ENCODE data around the gene SLC25A18.
A peak's percentile ranks its signal among the peaks of the same experiment; 100 is the strongest.
"Not testable (repeated sequence)": the region's sequence is repeated elsewhere in the genome, so short reads cannot be mapped to it uniquely, and the experiment has no call there.

Gene SLC25A18

DNA sequence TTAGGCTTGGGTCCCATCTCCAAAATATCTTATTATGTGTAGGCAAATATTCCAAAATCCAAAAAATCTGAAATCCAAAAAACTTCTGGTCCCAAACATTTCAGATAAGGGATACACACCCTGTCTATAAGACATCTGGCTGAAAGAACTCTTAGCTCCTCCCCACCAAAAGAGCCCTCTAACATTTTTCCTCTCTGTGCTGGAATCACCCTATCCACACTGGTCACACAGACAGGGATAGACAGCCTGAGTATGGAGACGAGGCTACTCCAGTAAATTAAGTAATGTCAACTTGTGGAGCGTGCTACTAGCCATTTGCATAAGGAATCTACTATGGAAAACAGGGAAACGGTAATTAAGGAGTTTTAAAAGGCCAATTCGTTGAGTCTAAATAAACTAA, 40.4 kb downstream of the SLC25A18 start:
- DNase-seq (ENCODE audit: extremely low read depth in 1 of 2, low read depth in 1 of 2), result no peak

DNA sequence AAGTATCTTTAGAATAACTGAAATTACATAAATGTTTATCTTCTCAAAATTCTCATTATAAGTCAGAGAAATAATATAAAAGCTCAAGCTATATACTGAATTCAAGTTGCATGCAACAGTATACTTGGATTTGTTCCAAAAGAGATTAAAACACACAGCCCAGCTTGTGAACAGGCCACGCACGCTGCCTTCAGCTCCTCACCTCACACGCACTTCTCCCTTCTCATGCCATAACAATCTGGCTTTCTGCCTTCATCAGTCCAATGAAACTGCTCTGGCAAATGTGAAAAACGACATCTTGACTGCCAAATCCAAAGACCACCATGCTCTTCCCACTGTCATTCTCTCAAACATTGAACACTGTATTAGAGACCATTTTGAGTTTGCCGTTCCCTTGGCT, 43.2 kb downstream of the SLC25A18 start:
- no peak for DNase-seq (ENCODE audit: extremely low read depth in 1 of 2, low read depth in 1 of 2)

GRCh38 chr22:17607891-17608521, 44.7 kb downstream of the SLC25A18 start:
- no peak for DNase-seq (ENCODE audit: extremely low read depth in 1 of 2, low read depth in 1 of 2)

DNA sequence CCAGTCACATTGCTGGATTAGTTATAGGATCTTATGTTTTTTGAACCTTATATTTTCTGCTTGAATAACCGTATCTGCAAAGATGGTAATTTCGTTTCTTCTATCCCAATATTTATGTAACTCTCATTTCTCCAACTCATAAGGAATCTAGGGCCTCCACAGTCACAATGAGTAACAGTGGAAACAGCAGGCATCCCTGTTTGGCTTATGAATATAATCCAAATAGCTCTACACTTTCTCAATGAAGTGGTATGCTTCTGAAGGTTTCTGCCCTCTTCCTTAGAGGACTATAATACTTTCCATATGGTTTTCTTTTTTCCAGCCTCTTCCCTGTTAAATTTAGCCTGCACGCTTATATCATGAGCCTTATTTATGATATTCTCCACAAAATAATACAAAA, 48.8 kb downstream of the SLC25A18 start:
- no peak for DNase-seq (ENCODE audit: extremely low read depth in 1 of 2, low read depth in 1 of 2)

GRCh38 chr22:17613280-17613679, 50.0 kb downstream of the SLC25A18 start:
- DNase-seq (ENCODE audit: extremely low read depth in 1 of 2, low read depth in 1 of 2), result no peak

DNA sequence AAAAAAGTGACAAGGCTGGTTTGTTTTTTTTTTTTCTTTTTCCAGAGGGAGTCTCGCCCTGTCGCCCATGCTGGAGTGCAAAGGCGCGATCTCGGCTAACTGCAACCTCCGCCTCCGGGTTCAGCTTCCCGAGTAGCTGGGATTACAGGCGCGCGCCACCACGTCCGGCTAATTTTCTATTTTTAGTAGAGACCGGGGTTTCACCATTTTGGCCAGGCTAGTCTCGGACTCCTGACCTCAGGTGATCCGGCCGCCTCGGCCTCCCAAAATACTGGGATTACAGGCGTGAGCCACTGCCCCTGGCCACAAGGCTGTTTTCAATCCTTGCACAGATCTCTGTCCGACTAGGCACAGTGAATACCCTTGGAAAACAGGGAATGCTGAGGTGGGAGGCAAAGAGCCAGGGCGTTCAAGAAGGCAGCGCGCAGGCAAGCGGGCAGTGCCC, 64.7 kb downstream of the SLC25A18 start:
- DNase-seq (ENCODE audit: extremely low read depth in 1 of 2, low read depth in 1 of 2), result no peak

DNA sequence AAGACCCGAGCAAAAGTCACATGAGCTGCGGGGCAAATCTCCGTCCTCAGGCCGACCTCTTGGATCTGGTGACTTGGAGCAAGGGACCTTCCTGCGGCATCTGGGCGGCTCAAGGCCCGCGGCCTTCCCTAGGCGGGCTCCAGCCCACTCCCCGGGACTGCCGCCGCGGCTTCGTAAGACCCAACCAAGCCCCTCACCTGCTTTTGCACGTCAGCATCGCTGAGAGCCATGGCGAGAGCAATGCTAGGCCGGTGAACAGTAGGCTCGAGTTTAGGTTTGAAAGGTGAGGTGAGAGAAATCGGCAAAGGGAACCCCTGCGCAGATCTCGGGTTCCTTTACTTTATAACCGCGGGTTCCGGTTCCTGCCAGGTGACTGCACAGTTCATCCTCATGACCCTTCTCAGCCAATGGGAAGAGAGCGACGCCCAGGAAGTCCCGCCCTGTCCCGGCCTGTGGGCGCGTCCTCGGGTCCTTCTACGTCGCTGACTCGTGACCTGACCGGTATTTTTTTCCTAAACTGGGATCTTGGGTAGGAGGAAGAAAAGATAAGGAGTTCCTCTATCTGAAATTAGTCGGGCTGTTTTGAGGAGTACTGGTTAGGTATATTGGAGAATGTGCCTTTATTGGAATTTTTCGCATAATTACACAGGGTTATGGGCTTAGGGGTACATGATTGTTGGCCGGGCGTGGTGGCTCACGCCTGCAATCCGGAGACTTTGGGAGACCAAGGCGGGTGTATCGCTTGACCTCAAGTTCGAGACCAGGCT, 65.3 kb downstream of the SLC25A18 start, which contains the start of gene ATP6V1E1:
Gene ATP6V1E1, minus strand, starts transcription at position 344 of the 767 bp plus-strand sequence. Its CDS starts 114 bp downstream, at position 230.
- DNase-seq (ENCODE audit: extremely low read depth in 1 of 2, low read depth in 1 of 2), result peak; percentile 77 to 89

GRCh38 chr22:17629173-17629489, 65.8 kb downstream of the SLC25A18 start:
- no peak for DNase-seq (ENCODE audit: extremely low read depth in 1 of 2, low read depth in 1 of 2)

DNA sequence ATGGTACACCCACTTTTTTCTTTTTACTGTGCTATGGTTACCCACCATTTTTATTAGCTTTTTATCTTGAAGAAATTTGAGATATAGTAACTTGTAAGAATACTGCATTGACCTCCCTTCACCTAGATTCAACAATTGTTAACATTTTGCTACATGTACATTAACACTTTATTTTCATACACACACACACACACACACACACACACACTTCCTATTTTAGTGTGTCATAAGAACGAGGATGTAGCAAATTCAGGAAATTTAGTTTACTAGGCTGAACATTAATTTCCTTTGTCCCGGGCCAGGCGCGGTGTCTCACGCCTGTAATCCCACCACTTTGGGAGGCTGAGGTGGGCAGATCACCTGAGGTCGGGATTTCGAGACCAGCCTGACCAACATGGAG, 66.3 kb downstream of the SLC25A18 start:
- no peak for DNase-seq (ENCODE audit: extremely low read depth in 1 of 2, low read depth in 1 of 2)

DNA sequence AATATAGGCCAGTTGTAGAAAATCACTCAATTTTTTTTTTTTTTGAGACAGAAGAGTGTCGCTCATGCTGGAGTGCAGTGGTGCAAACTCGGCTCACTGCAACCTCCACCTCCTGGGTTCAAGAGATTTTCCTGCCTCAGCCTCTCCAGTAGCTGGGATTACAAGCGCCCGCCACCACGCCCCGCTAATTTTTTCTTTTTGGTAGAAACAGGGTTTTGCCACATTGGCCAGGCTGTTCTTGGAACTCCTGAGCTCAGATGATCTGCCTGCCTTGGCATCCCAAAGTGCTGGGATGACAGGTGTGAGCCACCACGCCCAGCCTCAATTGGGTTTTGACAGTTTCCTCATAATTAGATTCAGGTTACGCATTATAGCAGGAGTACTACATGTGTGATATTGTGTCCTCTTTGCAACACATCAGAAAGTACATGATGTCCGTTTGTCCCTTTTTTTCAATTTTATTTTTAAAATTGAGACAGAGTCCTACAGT, 67.8 kb downstream of the SLC25A18 start:
- no peak for DNase-seq (ENCODE audit: extremely low read depth in 1 of 2, low read depth in 1 of 2)

DNA sequence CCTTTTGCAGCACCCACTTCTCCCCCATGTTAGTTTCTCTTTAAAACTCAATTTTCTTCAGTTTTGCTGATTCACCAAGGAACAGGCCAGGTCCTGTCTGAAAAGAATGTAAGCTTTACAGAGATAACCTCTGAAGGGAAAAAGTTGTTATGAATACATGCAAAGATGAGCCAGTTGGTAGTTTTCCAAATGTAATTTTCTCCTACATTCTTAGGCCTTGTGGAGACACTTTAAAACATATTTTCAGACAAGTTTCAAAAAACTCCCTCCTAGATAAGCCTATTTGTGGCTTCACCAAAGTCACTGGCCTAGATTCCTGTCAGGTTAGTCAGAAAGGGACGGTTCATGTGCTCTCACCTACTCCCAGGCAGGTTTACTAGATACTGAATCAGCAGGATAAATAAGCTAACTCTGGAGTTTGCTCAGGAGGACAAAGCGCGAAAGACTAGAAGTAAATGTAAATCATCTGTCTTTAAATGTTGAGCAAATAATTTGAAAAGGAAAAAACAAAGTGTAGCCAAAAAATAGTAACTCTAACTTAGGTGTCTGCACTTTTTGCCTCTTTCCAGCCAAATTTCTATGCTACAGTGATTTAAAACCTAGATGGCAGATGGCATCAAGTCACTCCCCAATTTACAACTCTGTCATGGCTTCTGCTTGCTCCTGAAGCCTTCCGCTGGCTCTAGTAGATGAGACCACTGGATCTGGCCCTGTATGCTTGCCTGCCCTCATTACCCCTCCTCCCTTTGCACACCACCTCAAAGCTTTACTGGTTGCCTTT, 70.1 kb downstream of the SLC25A18 start:
- DNase-seq (ENCODE audit: extremely low read depth in 1 of 2, low read depth in 1 of 2), result no peak

DNA sequence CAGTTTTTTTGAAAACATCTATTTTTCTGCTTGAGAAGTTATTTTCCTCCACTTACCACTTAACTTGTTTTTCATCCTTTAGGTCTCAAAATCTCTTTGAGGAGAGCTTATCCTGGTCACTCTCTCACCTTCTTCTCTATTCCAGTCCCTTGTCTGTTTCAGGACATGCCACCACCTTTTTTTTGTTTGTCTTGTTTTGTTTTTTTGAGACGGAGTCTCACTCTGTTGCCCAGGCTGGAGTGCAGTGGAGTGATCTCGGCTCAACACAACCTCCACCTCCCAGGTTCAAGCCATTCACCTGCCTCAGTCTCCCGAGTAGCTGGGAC, 70.7 kb downstream of the SLC25A18 start:
- no peak for DNase-seq (ENCODE audit: extremely low read depth in 1 of 2, low read depth in 1 of 2)

DNA sequence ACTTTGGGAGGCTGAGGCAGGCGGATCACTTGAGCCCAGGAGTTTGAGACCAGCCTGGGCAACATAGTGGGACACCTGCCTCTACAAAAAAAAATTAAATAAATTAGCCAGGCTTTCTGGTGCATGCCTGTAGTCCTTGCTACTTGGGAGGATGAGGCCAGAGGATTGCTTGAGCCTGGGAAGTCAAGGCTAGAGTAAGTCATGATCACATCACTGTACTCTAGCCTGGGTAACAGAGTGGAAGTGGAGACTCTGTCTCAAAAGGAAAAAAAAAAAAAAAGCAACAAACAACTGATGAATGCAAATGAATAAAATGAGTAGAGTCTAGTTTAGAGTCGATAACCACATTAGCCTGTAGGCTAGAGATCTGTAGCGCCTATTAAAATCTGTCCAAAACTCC, 71.4 kb downstream of the SLC25A18 start:
- no peak for DNase-seq (ENCODE audit: extremely low read depth in 1 of 2, low read depth in 1 of 2)

- DNase-seq (ENCODE audit: extremely low read depth in 1 of 2, low read depth in 1 of 2), result not testable (repeated sequence)
These were observed 73.6 kb downstream of the SLC25A18 start for GRCh38 chr22:17636850-17637249.

- DNase-seq (ENCODE audit: extremely low read depth in 1 of 2, low read depth in 1 of 2), result no peak
These were observed 74.3 kb downstream of the SLC25A18 start for GRCh38 chr22:17637490-17638181.

GRCh38 chr22:17638182-17638431, 74.8 kb downstream of the SLC25A18 start:
- no peak for DNase-seq (ENCODE audit: extremely low read depth in 1 of 2, low read depth in 1 of 2)

GRCh38 chr22:17638432-17639246, 75.3 kb downstream of the SLC25A18 start, which contains the start of gene BCL2L13:
TSS of gene BCL2L13 (plus strand) at chr22:17638757. CDS start at chr22:17655712, 16,955 bp downstream.
- peak; percentile 67 to 82 for DNase-seq (ENCODE audit: extremely low read depth in 1 of 2, low read depth in 1 of 2)

DNA sequence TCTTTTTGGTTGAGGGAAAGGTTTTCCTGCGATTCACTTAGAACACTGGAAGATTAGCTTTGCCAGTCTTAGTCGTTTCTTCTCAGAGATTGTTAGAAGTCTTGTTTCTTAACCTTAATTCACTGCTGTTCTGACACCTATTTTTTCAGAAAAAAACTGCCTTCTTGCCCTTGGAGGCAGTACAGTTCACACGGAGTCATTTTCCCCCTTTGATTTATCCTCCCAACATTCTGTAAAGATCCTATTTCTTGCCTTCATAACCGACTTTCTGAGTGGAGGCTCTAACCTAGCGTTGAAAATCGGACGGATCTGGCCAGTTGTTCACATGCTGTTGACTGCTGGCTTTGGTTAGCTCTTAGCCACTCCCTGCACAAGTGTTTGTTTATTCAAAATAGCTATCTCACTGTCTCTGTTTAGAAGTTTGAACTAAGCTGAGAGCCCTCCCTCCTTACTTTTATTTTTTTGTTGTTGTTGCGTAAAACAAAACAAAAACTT, 76.0 kb downstream of the SLC25A18 start:
- no peak for DNase-seq (ENCODE audit: extremely low read depth in 1 of 2, low read depth in 1 of 2)

All from activated CD8-positive, alpha-beta memory T cell treated with anti-CD3 and anti-CD28 coated beads for 1 hour (primary cell).